HepG2 (cell line): Measurements from ENCODE around the gene DNAJC9. TPM values are rescaled to one million over a fixed set of nuclear protein-coding genes. Genes with fewer than 3 reads are reported as not detected.

Experiments
- ATAC-seq: fragments of 200-7000 bp; cut with Tn5 transposase; 3 replicates; pipeline ENCODE4 v1.9.1; 2020; ENCODE audit warnings: mild to moderate bottlenecking, moderate library complexity
- BruUV-seq: library from RNA; stranded (reverse); fragments of 400-500 nt; replicated peaks from 2 replicates; lab custom pipeline; 2021; lab: Mats Ljungman, UMichigan
- CTCF ChIA-PET: fragments of 300-600 bp; formaldehyde crosslinking; extraction: SDS; loops from one replicate; lab custom pipeline; 2021; ENCODE audit warnings: low total read pairs, inconsistent platforms, low intra/inter-chr PET ratio; lab: Yijun Ruan, JAX
- POLR2A ChIA-PET: fragments of 350-600 bp; sonication (Branson Sonifier 250); formaldehyde crosslinking; loops from one replicate; lab custom pipeline; 2020; ENCODE audit warnings: antibody characterized with exemption, inconsistent platforms; lab: Yijun Ruan, JAX
- DNase-seq: peaks from one replicate; pipeline ENCODE4 v3.0.0-alpha.2; 2015; ENCODE audit warnings: low spot score
- FAIRE-seq: peaks from 3 replicates; lab custom pipeline; 2011; peaks lifted over from hg19 to GRCh38; lab: Jason Lieb, UNC
- H2AFZ ChIP-seq: one replicate; pipeline ENCODE4 v1.6.1; 2011; ENCODE audit warnings: low read length, inconsistent platforms
- H3K27ac ChIP-seq: fragments of 300-600 bp; 3 replicates; pipeline ENCODE4 v1.8.0; 2011; ENCODE audit warnings: mixed run types, mild to moderate bottlenecking, mixed read lengths, low read length, inconsistent platforms; ENCODE audit not compliant: insufficient read depth; ENCODE audit errors: extremely low read length
- H3K27me3 ChIP-seq, 2 experiments: fragments of 200-600 bp in 1 of 2; 2 replicates in 1 of 2; 3 replicates in 1 of 2; pipeline versions ENCODE4 v1.6.0 to v1.8.0; 2011; ENCODE audit warnings: low read length in 2 of 2, mild to moderate bottlenecking in 2 of 2, moderate library complexity in 2 of 2, inconsistent platforms in 1 of 2; ENCODE audit not compliant: insufficient read depth in 2 of 2, control insufficient read depth in 1 of 2
- H3K36me3 ChIP-seq, 2 experiments: fragments of 200-600 bp in 1 of 2; replicated peaks in 1 of 2; 2 replicates in 1 of 2; 3 replicates in 1 of 2; pipeline versions ENCODE4 v1.5.1 to v1.8.0; 2011; ENCODE audit warnings: low read length in 2 of 2, inconsistent platforms in 1 of 2; ENCODE audit not compliant: insufficient read depth in 2 of 2, control insufficient read depth in 1 of 2
- H3K4me1 ChIP-seq: 2 replicates; pipeline ENCODE4 v1.5.1; 2012; ENCODE audit warnings: low read length, inconsistent platforms; ENCODE audit not compliant: insufficient read depth
- H3K4me2 ChIP-seq: 2 replicates; pipeline ENCODE4 v1.6.0; 2011; ENCODE audit warnings: low read depth, low read length, inconsistent platforms
- H3K4me3 ChIP-seq, 3 experiments: fragments of 200-600 bp in 1 of 3; sonication (generic), shearing (Covaris generic) in 1 of 3; replicated peaks in 1 of 3; 2 replicates each; pipeline ENCODE4 v1.5.1; 2011 to 2016; ENCODE audit warnings: low read length in 3 of 3, inconsistent platforms in 2 of 3, low read depth in 2 of 3, mild to moderate bottlenecking in 2 of 3, control low read depth in 1 of 3, mixed read lengths in 1 of 3; ENCODE audit not compliant: insufficient read depth in 1 of 3
- H3K79me2 ChIP-seq: one replicate; pipeline ENCODE4 v1.6.1; 2011; ENCODE audit warnings: low read length, inconsistent platforms; ENCODE audit not compliant: insufficient read depth
- H3K9ac ChIP-seq: 2 replicates; pipeline ENCODE4 v1.6.0; 2011; ENCODE audit warnings: mild to moderate bottlenecking, low read depth, low read length, inconsistent platforms; ENCODE audit not compliant: insufficient read depth
- H3K9me3 ChIP-seq: 2 replicates; pipeline ENCODE4 v1.5.1; 2012; ENCODE audit warnings: mild to moderate bottlenecking, low read length
- H4K20me1 ChIP-seq: 2 replicates; pipeline ENCODE4 v1.6.0; 2011; ENCODE audit warnings: inconsistent platforms, mild to moderate bottlenecking, low read length, moderate library complexity; ENCODE audit not compliant: insufficient read depth
- ERF ChIP-seq: IDR thresholded peaks from 2 replicates; pipeline ENCODE4 v1.6.1; 2018; ENCODE audit warnings: missing biosample characterization, missing genetic modification reagents
- FOXM1 ChIP-seq: sonication (generic); formaldehyde crosslinking; IDR thresholded peaks from 2 replicates; pipeline ENCODE4 v1.5.0; 2020; ENCODE audit warnings: missing genetic modification reagents
- GZF1 ChIP-seq: sonication (generic); formaldehyde crosslinking; IDR thresholded peaks from 2 replicates; pipeline ENCODE4 v1.5.1; 2020; ENCODE audit warnings: mild to moderate bottlenecking, missing genetic modification reagents
- HCFC1 ChIP-seq: fragments of 150-350 bp; IDR thresholded peaks from 2 replicates; pipeline ENCODE4 v1.6.1; 2014; ENCODE audit warnings: low read depth, low read length
- HMG20B ChIP-seq: conservative IDR thresholded peaks from 2 replicates; pipeline ENCODE4 v1.6.1; 2016; ENCODE audit warnings: missing genetic modification reagents, missing compliant biosample characterization
- JDP2 ChIP-seq: sonication (generic); formaldehyde crosslinking; IDR thresholded peaks from 2 replicates; pipeline ENCODE4 v1.8.1; 2022; ENCODE audit warnings: missing genetic modification reagents, borderline replicate concordance
- MIER2 ChIP-seq: IDR thresholded peaks from 2 replicates; pipeline ENCODE4 v1.6.1; 2016; ENCODE audit warnings: missing biosample characterization, missing genetic modification reagents
- RFXAP ChIP-seq: sonication (generic); formaldehyde crosslinking; IDR thresholded peaks from 2 replicates; pipeline ENCODE4 v1.4.0; 2020; ENCODE audit warnings: missing genetic modification reagents, borderline replicate concordance
- SMARCE1 ChIP-seq: fragments of 450-650 bp; IDR thresholded peaks from 2 replicates; pipeline ENCODE4 v1.6.1; 2017; ENCODE audit warnings: borderline replicate concordance
- ZNF720 ChIP-seq: sonication (generic); formaldehyde crosslinking; IDR thresholded peaks from 2 replicates; pipeline ENCODE4 v1.4.0; 2020; ENCODE audit warnings: missing genetic modification reagents
- ZNF747 ChIP-seq: sonication (generic); formaldehyde crosslinking; IDR thresholded peaks from 2 replicates; pipeline ENCODE4 v1.8.1; 2023; ENCODE audit warnings: missing genetic modification reagents, mild to moderate bottlenecking, borderline replicate concordance
- ZNF781 ChIP-seq: sonication (generic); formaldehyde crosslinking; IDR thresholded peaks from 2 replicates; pipeline ENCODE4 v1.5.1; 2020; ENCODE audit warnings: borderline replicate concordance, mild to moderate bottlenecking, missing genetic modification reagents; ENCODE audit errors: not compliant biosample characterization
- WGBS: methylation state at CpG from one replicate; pipeline ENCODE4 v1.1.6; 2017; ENCODE audit warnings: low lambda C conversion rate; 5-methylcytosine and 5-hydroxymethylcytosine counted together
- in situ Hi-C: cut with HindIII; loops from 2 replicates; pipeline ENCODE4 v1.10.0; 2017; ENCODE audit warnings: low pct_unique_long_range_greater_than_20kb; ENCODE audit not compliant: extremely low pct_ligation_motif_present
- intact Hi-C: fragments of 100-400 bp; cut with micrococcal nuclease; formaldehyde crosslinking; loops from one replicate; pipeline ENCODE4 v1.10.0; 2022; ENCODE audit not compliant: unreplicated experiment
- polyA plus RNA-seq, 8 experiments: library from polyadenylated mRNA; depleted of rRNA in 3 of 8; stranded (reverse) in 7 of 8; unstranded in 1 of 8; fragments of >200 nt; fragmentation: Illumina TruSeq in 4 of 8; extraction: Trizol in 4 of 8; gene quantifications; 2 replicates each; pipeline versions ENCODE4 v1.2.1 to v1.2.3, GENCODE V29; 2011 to 2016; ENCODE audit warnings: low read depth in 4 of 8, missing spikeins in 1 of 8, mixed read lengths in 1 of 8; ENCODE audit not compliant: insufficient read depth in 1 of 8
- total RNA-seq, 5 experiments: library from RNA; depleted of rRNA; stranded (reverse); fragments of >200 nt; fragmentation: Illumina TruSeq; extraction: Trizol; gene quantifications; 2 replicates each; pipeline ENCODE4 v1.2.3, GENCODE V29; 2016; ENCODE audit warnings: low read depth in 1 of 5
- TF ChIP-seq, protein P1 (sequence below): sonication (generic); formaldehyde crosslinking; IDR thresholded peaks from 2 replicates; pipeline ENCODE4 v1.9.0; 2022; ENCODE audit warnings: low read depth, missing genetic modification reagents
- TF ChIP-seq, protein P2 (sequence below): sonication (generic); formaldehyde crosslinking; IDR thresholded peaks from 2 replicates; pipeline ENCODE4 v1.5.0; 2020; ENCODE audit warnings: missing genetic modification reagents
- TF ChIP-seq, protein P3 (sequence below): sonication (generic); formaldehyde crosslinking; IDR thresholded peaks from 2 replicates; pipeline ENCODE4 v1.8.1; 2022; ENCODE audit warnings: low read depth, mild to moderate bottlenecking, missing genetic modification reagents
- TF ChIP-seq, protein P4 (sequence below): sonication (generic); formaldehyde crosslinking; IDR thresholded peaks from 2 replicates; pipeline ENCODE4 v1.4.0; 2020; ENCODE audit warnings: missing genetic modification reagents; ENCODE audit errors: not compliant biosample characterization
- TF ChIP-seq, protein P5 (sequence below): sonication (generic); formaldehyde crosslinking; IDR thresholded peaks from 2 replicates; pipeline ENCODE4 v1.4.0; 2020; ENCODE audit warnings: missing genetic modification reagents

The DNAJC9 gene
- total and polyA plus RNA-seq, 2 of the 13 experiments (the other 11 are each of a cell fraction or from before 2014, with no cell fraction given) = 15.9 to 60.3 TPM

DNA sequence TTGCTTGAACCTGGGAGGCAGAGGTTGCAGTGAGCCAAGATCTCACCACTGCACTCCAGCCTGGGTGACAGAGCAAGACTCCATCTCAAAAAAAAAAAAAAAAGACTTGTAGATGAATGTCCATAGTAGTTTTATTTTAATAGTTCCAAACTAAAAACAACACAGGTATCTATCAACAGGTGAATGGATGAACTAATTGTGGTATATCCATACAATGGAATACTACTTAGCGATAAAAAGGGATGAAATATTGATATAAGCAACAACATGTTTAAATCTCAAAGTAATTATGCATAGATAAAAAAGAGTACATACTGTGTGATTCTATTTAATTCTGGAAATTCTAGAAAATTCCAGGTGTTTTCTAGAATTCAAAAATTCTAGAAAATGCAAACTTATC is 42.9 kb upstream of the DNAJC9 start (continued):
- TF ChIP-seq, protein P1, sequence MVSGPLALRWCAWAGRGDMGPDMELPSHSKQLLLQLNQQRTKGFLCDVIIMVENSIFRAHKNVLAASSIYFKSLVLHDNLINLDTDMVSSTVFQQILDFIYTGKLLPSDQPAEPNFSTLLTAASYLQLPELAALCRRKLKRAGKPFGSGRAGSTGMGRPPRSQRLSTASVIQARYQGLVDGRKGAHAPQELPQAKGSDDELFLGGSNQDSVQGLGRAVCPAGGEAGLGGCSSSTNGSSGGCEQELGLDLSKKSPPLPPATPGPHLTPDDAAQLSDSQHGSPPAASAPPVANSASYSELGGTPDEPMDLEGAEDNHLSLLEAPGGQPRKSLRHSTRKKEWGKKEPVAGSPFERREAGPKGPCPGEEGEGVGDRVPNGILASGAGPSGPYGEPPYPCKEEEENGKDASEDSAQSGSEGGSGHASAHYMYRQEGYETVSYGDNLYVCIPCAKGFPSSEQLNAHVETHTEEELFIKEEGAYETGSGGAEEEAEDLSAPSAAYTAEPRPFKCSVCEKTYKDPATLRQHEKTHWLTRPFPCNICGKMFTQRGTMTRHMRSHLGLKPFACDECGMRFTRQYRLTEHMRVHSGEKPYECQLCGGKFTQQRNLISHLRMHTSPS (CRISPR knock-in tag) = no peak

DNA sequence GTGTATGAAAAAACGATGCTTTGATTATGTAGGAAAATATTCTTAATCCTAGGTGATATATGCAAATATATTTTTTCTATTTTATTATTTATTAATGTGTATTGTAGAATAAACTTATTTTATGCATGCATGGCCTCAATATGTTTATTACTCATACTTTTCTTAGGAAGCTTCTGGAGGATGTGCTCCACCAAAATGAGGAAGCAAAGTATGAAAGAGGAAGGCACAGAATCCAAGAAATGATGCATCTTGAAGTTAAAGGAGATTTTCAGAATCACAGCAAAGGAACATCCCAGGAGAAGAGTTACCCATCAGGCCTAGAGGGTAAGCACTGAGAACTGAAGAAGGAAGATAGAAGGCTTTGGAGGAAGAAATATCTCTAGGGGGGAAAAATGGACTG is 40.4 kb upstream of the DNAJC9 start:
- ATAC-seq (no peak), DNase-seq (no peak), FAIRE-seq (no peak)
- H3K9ac ChIP-seq = no peak overlapping the region
- no TSS peak for BruUV-seq
- H3K27ac ChIP-seq = no peak overlapping the region
- no peaks in the 10 kb centered on the region for H3K36me3 ChIP-seq
- H3K27me3 ChIP-seq = no peaks in the 10 kb centered on the region
- no peaks in the 10 kb centered on the region for H3K79me2 ChIP-seq
- 2% methylated on average over 1 of the region's 1 CpG for WGBS
- no peak overlapping the region for H3K4me2 ChIP-seq
- H4K20me1 ChIP-seq = no peaks in the 10 kb centered on the region
- no peak overlapping the region for H3K4me3 ChIP-seq
- ChIA-PET POLR2A (no interaction called here), CTCF (no interaction called here)
- TF ChIP-seq RFXAP (CRISPR knock-in tag) = no peak
- no peak for TF ChIP-seq ERF
- TF ChIP-seq HCFC1 = no peak
- TF ChIP-seq, protein P2, sequence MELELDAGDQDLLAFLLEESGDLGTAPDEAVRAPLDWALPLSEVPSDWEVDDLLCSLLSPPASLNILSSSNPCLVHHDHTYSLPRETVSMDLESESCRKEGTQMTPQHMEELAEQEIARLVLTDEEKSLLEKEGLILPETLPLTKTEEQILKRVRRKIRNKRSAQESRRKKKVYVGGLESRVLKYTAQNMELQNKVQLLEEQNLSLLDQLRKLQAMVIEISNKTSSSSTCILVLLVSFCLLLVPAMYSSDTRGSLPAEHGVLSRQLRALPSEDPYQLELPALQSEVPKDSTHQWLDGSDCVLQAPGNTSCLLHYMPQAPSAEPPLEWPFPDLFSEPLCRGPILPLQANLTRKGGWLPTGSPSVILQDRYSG = no peak
- TF ChIP-seq, protein P3, sequence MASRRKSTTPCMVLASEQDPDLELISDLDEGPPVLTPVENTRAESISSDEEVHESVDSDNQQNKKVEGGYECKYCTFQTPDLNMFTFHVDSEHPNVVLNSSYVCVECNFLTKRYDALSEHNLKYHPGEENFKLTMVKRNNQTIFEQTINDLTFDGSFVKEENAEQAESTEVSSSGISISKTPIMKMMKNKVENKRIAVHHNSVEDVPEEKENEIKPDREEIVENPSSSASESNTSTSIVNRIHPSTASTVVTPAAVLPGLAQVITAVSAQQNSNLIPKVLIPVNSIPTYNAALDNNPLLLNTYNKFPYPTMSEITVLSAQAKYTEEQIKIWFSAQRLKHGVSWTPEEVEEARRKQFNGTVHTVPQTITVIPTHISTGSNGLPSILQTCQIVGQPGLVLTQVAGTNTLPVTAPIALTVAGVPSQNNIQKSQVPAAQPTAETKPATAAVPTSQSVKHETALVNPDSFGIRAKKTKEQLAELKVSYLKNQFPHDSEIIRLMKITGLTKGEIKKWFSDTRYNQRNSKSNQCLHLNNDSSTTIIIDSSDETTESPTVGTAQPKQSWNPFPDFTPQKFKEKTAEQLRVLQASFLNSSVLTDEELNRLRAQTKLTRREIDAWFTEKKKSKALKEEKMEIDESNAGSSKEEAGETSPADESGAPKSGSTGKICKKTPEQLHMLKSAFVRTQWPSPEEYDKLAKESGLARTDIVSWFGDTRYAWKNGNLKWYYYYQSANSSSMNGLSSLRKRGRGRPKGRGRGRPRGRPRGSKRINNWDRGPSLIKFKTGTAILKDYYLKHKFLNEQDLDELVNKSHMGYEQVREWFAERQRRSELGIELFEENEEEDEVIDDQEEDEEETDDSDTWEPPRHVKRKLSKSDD (CRISPR knock-in tag) = no peak
- no peak for TF ChIP-seq ZNF781
- no peak for TF ChIP-seq GZF1
- no peak for TF ChIP-seq FOXM1
- no peak for TF ChIP-seq SMARCE1
- TF ChIP-seq JDP2 = no peak
- TF ChIP-seq ZNF720 = no peak
- TF ChIP-seq, protein P4, sequence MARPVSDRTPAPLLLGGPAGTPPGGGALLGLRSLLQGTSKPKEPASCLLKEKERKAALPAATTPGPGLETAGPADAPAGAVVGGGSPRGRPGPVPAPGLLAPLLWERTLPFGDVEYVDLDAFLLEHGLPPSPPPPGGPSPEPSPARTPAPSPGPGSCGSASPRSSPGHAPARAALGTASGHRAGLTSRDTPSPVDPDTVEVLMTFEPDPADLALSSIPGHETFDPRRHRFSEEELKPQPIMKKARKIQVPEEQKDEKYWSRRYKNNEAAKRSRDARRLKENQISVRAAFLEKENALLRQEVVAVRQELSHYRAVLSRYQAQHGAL (CRISPR knock-in tag) = no peak
- TF ChIP-seq, protein P5, sequence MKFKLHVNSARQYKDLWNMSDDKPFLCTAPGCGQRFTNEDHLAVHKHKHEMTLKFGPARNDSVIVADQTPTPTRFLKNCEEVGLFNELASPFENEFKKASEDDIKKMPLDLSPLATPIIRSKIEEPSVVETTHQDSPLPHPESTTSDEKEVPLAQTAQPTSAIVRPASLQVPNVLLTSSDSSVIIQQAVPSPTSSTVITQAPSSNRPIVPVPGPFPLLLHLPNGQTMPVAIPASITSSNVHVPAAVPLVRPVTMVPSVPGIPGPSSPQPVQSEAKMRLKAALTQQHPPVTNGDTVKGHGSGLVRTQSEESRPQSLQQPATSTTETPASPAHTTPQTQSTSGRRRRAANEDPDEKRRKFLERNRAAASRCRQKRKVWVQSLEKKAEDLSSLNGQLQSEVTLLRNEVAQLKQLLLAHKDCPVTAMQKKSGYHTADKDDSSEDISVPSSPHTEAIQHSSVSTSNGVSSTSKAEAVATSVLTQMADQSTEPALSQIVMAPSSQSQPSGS (CRISPR knock-in tag) = no peak
- TF ChIP-seq HMG20B = no peak
- no peak for TF ChIP-seq ZNF747
- no peak for TF ChIP-seq MIER2 (CRISPR knock-in tag)
- H3K9me3 ChIP-seq = no peaks in the 10 kb centered on the region
- intact Hi-C loops = no loop called here
- in situ Hi-C loops = no loop called here
- H3K4me1 ChIP-seq = no peaks in the 10 kb centered on the region
- H2AFZ ChIP-seq = no peak overlapping the region
